Body of pancreas (tissue), 4 donors: Measurements from ENCODE around the gene HADHB.

Experiments
- CTCF ChIP-seq, 7 experiments: fragments of 450-650 bp in 4 of 7; fragments of 200-600 bp in 3 of 7; sonication (generic) in 3 of 7; IDR thresholded peaks; one replicate each; pipeline ENCODE4 v1.5.1; 2016 to 2019; ENCODE audit warnings: antibody characterized with exemption in 7 of 7
- POLR2A ChIP-seq, 3 donors: fragments of 450-650 bp; IDR thresholded peaks; one replicate each; pipeline ENCODE4 v1.6.1; 2016; ENCODE audit warnings: antibody characterized with exemption in 3 of 3, mild to moderate bottlenecking in 2 of 3

- TF ChIP-seq CTCF (IDR thresholded peaks at IDR 0.05) (no peak), POLR2A (IDR thresholded peaks at IDR 0.05) (no peak)
These were observed 13.9 kb upstream of the HADHB start for GRCh38 chr2:26230806-26231205.
